HG02678 (cell line): ENCODE data around the gene NFIA.

Source experiments
- ATAC-seq: cut with Tn5 transposase; IDR thresholded peaks from one replicate; pipeline ENCODE4 v1.9.1; 2021; ENCODE audit warnings: mild to moderate bottlenecking, moderate library complexity; ENCODE audit not compliant: unreplicated experiment

NFIA gene

GRCh38 chr1:61506944-61507500, 424.7 kb downstream of the NFIA start:
- ATAC-seq: no peak
